HG03280 (cell line): ENCODE measurements around the gene BTN2A1.

ENCODE experiments used
- ATAC-seq: cut with Tn5 transposase; IDR thresholded peaks from one replicate; pipeline ENCODE4 v1.9.1; 2021; ENCODE audit warnings: mild to moderate bottlenecking, moderate library complexity; ENCODE audit not compliant: unreplicated experiment

The BTN2A1 gene

GRCh38 chr6:26465776-26466175, 8.0 kb downstream of the BTN2A1 start:
- no peak for ATAC-seq

- no peak for ATAC-seq
Observed at GRCh38 chr6:26468829-26469228, 11.1 kb downstream of the BTN2A1 start.

- ATAC-seq: no peak
Observed at GRCh38 chr6:26470643-26471042, 12.9 kb downstream of the BTN2A1 start.

- ATAC-seq: no peak
Observed at GRCh38 chr6:26471970-26472369, 14.2 kb downstream of the BTN2A1 start.

- no peak for ATAC-seq
Observed at GRCh38 chr6:26472549-26473290, 15.0 kb downstream of the BTN2A1 start.

- no peak for ATAC-seq
Observed at GRCh38 chr6:26473429-26473757, 15.6 kb downstream of the BTN2A1 start.

GRCh38 chr6:26473758-26474438, 16.1 kb downstream of the BTN2A1 start:
- peak; percentile 94 for ATAC-seq

- ATAC-seq: no peak
Observed at GRCh38 chr6:26474439-26474881, 16.7 kb downstream of the BTN2A1 start.

GRCh38 chr6:26475823-26476729, 18.3 kb downstream of the BTN2A1 start:
- ATAC-seq: no peak

GRCh38 chr6:26476896-26477295, 19.1 kb downstream of the BTN2A1 start:
- ATAC-seq: no peak

- ATAC-seq: no peak
Observed at GRCh38 chr6:26477426-26477825, 19.7 kb downstream of the BTN2A1 start.

GRCh38 chr6:26478100-26478984, 20.6 kb downstream of the BTN2A1 start:
- ATAC-seq: no peak

- ATAC-seq: no peak
Observed at GRCh38 chr6:26478985-26479278, 21.2 kb downstream of the BTN2A1 start.

- no peak for ATAC-seq
Observed at GRCh38 chr6:26482338-26482737, 24.6 kb downstream of the BTN2A1 start.

- ATAC-seq: no peak
Observed at GRCh38 chr6:26483727-26484126, 26.0 kb downstream of the BTN2A1 start.

- no peak for ATAC-seq
Observed at GRCh38 chr6:26484161-26484560, 26.4 kb downstream of the BTN2A1 start.

- no peak for ATAC-seq
Observed at GRCh38 chr6:26485112-26485780, 27.5 kb downstream of the BTN2A1 start.

GRCh38 chr6:26486358-26486757, 28.6 kb downstream of the BTN2A1 start:
- ATAC-seq: no peak

GRCh38 chr6:26487466-26487865, 29.7 kb downstream of the BTN2A1 start:
- no peak for ATAC-seq
